NCI-H2227 treated with DMSO at 0.1 percent for 48 hours (cell line): ENCODE measurements around the gene CRYBG1.

Experiments
- DNase-seq: peaks from one replicate; lab custom pipeline; 2025; lab: John Stamatoyannopoulos, UW

CRYBG1 gene

DNA sequence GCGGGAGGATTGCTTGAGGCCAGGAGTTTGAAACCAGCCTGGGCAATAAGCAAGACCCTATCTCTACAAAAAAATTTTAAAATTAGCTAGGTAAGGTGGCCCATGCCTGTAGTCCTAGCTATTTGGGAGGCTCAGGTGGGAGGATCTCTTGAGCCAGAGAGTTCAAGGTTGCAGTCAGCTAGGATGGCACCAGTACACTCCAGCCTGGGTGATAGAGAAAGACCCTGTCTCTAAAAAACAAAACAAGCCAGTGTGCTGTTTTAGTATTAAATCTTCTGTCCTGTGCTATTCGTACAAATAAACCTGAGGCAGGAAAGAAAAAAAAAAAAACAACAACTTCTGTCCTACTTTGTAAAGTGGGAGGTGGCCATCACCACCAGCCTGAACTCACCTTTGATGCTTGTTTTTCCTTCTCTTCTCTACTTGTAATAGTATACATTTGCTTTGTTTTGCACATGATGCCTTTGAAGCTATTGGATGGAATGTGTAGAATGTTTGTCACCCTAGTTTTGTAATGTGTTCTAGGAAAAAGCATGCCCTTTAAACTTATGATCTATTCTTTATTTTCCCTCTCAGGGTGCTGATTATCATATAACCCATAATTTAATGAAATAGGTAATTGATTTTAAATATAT lies 102.5 kb downstream of the CRYBG1 start:
- DNase-seq, result no peak

DNA sequence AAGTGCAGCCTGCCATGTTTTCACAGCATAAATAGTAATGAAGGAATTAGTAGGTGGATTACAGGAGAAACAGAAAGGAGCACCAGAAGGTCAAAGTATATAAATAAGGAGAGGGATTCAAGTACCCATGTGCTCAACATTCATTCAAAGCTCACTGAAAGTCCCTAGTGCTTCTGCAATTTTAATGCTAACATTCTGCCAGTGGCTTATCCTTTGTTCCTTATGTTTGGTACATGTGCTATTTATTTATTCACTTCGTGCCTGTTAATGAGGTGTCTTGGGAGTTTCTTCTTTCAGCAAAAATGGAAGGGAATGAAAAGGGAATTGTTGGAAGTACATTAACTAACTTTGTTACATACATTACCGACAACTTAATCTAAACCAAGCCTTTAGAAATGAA lies 105.7 kb downstream of the CRYBG1 start:
- peak; percentile 1 for DNase-seq

DNA sequence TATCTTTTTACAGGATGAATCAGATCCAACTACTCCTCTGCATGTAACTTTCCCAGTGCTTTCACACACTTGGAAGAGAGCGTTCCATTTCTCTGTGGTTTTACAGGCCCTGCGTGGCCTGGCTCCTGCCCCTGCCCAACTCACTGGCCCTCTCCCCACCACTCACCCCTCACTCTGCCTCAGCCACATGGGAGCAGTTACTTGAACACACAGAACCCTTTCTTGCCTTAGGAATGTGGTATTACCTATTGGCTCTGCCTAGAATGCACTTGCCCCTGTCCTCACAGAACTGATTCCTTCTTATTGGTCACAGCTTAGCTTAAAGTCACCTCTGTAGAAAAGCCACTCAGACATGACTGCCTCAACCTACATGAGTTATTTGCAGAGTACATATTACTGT lies 108.4 kb downstream of the CRYBG1 start:
- no peak for DNase-seq

DNA sequence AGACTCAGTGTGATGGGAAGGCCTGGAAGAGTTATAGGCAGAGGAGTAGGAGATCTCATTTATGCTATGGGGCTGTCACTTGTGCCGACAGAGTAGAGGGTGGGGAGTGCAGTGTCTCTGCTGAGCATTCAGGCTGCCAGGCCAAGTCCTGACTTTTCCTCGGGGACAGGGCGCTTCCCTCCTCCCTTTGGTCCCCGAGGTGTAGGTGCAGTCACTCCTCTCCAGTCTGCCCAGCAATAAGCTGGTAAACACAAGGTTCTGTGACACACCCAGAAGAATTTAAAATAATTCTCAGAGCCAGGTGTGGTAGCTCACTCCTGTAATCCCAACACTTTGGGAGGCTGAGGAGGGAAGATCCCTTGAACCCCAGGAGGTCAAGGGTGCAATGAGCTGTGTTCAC lies 109.4 kb downstream of the CRYBG1 start:
- no peak for DNase-seq

DNA sequence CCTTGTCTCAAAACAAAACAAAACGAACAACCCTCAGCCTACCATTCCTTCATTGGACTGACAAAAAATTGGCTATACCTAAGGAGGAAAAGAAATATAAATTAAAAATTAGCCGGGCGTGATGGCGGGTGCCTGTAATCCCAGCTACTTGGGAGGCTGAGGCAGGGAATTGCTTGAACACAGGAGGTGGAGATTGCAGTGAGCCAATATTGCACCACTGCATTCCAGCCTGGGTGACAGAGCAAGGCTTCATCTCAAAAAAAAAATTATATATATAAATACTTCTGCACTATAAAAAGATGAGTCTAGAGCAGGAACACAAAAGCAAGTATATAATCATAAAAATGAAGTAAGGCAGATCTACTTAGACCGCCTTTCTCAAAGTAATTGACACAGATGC lies 109.8 kb downstream of the CRYBG1 start:
- peak; percentile 78 for DNase-seq

DNA sequence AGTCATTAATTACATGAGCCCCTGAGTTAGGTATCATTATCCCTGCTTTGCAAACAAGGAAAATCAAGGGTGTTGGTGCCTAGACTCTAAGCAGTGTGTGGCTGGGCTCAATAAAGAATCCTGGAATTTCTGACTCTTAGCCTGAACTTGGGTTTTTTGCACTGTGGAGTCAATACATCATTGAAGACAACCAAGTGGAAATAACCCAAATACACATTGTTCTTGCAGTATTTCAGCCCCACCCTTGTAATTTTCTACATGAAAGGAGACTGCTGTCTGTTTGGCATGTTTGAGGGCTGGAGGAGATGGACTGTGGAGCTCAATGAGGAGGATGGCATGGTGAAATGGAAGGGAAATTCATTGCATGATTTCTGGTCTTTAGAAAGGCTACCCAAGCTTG lies 110.3 kb downstream of the CRYBG1 start:
- peak; percentile 78 for DNase-seq

DNA sequence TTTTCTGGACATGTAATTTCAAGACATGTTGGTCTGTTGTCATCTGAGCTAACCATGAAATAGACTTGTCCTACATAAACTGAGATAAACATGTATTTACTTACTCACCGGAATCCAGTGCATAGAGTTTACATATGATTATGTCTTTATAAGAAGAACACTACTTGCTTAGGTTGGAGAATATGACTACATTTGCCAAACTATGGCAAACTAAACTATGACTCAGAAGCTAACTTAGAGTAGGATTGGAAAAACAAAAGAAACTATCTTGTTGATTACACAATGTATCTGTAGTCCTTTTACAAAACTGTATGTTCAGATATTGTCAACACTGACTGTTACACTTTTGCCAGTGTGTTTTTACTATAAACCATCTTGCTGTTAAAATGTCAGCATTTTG lies 113.3 kb downstream of the CRYBG1 start:
- no peak for DNase-seq

DNA sequence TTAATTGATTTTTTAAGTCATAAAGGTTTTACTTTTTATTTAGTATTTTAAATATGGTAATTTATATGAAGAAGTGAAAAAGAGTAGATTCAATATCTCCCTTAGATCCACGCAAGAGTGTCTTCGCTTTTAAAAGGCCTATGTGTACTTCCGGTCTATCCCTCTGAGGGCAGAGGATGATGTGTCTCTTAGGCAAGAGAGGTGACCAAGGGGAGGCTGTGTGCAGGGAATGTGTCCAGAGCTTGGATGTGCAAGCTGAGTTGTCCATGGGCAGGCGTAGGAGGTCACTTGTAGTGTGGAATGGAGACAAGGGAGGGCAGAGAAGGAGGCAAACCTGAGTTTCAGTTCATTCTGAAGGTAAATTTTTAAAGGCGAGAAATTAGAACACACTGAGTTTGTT lies 113.9 kb downstream of the CRYBG1 start:
- no peak for DNase-seq

DNA sequence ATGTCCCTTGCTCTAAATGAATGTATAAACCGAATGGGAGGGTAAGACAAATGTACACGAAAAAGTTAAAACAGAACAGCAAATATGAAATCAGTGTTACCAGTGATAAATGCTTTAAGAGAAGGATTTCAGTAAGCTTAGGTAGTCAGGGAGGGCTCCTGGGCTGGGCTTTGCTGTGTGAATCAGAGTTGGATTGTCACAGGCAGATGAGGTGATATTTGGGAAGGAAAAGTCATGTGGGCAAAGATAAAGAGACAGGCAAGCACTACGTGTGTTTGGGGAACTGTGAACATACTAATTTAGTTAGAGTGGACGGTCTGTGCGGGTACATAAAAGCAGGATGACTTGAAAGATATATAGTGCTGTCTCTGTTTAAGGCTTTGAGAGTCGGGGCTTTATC lies 114.8 kb downstream of the CRYBG1 start:
- DNase-seq, result no peak

DNA sequence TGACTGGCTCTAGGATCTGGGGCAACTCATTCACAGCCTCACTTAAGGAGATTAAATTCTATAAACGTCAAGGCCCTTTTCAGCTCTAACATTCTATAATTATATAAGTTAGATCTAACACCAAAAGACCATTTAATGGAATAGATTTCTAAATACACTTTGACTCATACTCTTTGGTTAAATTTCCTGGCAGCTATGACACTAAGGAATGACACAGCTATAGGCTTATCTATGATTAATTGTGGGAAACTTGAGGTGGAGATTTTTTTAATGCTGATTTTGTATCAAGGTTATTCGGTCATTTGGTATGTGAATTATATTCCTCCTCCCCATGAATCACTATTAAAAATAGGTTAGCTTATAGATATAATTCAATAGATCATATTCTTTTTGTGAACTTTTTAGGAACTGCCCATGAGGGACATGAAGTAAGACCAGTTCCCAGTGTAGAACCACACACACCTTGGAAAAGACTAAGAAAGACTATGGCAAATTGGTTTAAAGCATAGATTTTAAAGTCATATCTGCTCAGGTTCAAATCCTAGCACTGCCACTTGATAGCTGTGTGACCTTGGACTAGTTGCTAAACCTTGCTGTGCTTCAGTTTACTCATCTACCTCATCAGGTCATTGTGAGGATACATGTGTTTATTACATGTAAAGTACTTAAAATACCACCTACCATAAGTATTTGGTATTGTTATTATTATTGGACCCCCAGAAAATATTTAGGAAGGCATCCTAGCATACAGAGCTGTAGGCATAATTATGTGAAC lies 116.0 kb downstream of the CRYBG1 start:
- no peak for DNase-seq

DNA sequence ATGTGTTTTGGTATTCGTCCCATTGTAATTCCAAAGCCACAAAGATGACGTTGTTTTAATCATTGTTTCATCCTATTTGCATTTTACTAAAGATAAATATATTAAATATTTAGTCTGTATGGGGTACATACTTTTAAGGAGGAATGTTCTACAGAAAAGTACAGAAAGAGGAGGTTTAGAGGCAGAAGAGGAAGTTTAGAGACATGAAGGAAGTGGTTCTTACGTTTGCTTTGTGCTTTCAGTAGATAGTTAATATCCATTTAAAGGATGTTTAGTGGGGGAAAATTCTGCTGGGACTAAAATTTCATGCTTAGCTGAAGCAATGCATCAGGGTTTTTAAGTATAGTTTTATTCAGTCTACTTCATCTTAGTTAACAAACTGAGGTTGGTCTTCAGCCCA lies 116.6 kb downstream of the CRYBG1 start:
- DNase-seq, result no peak

DNA sequence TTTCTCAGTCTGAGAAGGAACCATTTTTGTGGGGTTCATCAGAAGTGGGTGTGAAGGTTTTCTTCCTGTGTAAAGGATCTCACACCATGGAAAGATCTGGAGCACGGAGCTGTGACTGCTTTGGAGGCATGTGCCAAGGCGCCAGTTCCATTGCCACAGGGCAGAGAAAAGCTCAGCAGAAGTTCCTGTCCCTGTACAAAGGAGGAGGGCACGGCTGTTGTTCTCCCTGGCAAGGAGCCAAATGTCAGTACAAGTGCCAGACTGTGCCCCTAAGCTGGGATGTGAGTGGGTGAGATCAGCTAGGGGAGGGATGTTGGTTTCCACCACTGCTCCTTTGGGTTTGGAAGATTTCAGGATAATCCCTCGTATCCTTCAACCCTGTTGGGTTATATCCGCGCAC lies 117.3 kb downstream of the CRYBG1 start:
- no peak for DNase-seq

DNA sequence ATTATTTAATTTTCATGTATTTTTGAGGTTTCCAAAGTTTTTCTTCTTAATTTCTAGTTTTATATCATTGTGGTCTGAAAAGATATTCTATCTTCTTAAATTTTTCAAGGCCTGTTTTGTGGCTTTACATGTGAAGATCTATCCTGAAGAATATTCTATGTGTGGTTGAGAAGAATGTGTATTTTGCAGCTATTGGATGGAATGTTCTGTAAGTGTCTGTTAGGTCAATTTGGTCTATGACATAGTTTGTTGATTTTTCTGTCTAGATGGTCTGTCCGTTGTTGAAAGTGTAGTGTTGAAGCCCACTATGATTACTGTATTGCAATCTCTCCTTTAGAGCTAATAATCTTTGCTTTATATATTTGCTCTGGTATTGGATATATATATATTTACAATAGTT lies 125.7 kb downstream of the CRYBG1 start:
- DNase-seq, result no peak

DNA sequence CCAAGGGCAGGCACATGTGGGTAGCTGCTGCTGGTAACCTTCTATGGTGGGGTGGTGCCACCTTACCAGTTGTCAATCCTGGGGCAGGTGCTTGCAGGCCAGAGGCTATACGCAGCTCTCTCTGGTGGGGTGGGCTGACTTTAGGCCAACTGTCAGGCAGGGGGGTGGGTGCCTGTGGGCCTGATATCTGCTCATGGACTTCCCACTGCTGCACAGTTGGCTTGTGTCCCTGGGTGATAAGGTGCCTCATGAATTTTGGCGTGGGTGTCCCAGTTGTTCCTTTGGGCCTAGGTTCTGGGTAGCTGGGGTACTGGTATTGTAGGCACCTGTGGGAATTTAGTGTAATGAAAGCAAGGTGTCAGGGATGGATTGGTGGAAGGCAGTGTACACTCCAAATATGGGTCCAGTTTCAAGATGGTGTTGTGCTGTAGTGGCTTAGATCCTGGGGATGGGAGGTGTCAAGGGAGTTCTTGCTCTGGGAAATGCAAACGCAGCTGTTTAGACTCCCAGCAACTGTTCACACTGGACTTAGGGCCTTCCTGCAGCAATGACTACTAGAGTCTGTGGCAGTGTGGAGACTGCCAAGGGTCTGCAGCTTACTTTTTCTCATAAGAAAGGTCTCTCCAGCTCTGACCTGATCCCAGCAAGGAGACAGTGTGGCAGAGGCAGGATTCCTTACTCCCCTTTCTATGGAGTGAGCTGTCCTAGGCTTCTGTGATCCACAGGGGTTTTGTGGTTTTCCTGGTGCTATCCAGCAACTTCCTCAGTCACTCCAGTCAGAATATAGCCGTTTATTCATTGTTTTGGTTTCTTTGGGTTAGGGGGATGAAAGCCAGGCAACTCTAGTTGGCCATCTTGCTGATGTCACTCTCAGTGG lies 128.2 kb downstream of the CRYBG1 start:
- DNase-seq, result no peak

DNA sequence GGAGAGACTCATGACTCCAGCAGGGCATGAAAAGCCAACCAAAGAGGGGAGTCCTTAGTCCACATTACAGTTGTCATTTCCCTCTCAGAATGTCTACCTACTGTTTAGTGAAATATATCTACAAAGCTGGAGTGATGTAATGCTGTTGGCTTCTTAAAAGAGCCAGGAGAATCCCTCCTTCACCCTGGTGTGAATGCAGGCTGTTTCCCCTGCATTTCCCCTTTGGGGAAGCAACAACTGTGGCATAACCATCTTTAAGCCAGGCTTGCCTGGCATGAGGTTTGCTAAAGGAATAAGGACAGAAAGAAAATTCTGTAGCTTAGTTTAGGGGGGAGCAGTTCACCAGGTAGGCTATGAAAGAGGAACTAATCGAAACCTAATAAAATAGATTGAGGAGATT lies 129.5 kb downstream of the CRYBG1 start:
- no peak for DNase-seq

DNA sequence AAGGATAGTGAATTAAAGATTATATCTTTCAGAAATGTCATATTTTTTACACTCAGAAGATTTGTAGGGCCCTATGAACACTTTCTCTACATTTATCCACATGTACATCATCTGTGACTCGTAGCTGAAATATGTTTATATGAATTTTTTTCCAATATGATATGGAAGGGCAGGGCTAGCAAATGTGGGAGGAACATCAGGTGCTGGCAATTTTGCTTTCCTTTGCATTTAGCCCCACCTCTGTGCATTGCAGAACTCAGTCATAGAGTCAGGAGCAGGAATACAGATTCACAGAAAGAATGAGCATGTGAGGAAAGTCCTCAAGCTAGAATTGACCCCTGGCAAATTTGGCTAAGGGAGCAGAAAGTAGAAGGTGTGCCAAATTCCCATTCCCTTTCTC lies 129.9 kb downstream of the CRYBG1 start:
- no peak for DNase-seq

DNA sequence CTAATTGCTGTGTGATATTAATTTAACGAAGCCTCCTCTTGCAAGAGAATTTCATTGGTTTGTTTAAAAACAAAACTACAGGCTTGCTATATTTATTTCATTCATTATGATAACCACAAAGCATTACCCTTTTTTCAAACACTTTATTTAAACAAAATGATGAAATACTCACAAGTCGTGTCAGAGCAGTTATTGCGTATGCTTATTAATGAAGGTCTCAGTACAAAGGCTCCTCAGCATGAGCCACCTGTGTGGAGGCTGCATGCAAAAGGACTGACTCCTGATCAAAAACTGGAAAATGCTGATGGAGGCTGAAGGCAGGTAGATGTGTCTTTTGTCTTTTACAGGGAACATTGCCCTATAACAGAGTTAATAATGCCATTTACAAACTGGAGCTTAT lies 130.5 kb downstream of the CRYBG1 start:
- no peak for DNase-seq

DNA sequence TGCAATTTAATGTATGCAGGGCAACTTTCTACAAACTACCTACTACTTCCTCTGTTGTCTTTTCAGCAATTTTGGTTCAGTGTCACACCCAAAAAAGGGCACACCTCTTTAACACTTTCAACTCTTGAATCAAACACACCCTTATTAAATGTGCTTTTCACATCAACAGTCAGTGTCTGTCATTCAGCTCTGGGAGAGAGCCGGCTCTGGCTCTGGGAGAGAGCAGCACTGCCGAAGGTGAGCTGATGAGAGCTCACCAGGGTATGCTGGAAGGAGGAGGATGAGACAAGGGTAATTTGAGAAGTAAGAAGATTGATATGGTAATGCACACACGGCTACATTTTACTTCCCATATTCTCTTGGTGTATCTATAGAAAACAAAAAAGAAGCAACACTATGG lies 134.5 kb downstream of the CRYBG1 start:
- DNase-seq, result no peak

DNA sequence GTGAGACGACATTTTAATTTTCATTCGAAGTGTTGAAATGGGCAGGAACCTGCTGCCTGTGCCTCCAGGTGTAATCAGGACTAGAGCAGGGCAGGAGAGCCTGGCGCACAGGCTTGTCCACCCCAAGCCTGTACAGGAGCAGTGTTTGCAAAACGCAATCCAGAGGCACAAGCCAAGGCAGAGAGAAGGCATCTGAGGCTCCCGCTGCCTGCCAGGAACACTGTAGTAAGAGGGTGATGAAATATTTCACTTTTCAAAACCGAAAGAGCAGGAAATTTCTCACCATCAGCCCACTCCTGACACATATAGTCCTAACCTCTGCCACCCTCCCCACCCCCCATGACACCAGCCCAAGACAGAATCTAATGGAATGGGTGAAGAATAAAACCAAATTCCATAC lies 136.3 kb downstream of the CRYBG1 start:
- no peak for DNase-seq

DNA sequence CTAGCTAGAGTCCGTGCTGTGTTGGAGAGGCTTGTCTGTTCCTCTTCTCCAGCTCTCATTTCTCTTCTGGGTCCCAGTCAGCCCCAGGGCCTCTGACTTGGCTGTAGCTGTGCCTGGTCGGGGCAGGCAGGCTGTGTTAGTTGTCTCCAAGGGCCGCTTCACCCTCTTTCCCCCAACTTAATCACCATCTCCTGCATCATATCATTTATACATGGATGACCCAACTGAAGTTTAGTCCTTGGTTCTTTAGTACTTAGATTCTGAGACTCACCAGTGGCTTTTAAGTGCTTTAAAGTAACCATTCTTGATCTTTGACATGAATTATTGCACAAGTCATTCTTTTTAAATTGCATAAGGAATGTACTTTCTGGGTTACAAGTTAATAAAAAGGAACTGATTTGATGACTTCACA lies 141.4 kb downstream of the CRYBG1 start:
- no peak for DNase-seq

DNA sequence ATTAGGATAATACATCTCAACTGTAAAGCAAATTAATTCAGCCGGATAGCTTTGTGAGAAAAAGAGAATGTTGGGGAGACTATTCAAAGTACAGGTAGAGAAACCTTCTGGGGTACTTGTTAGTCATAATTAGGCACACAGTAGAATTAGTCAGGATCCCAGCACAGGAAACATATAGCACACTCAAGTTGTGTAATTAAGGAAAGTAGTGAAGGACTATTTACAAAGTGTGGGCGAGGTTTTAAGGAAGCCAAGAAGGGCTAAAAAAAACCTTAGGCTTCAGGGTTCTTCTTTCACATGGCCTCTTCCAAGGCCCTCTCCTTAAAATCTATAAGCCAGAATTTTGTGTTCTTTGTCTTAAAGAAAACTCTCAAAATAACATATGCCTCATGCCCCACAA lies 142.0 kb downstream of the CRYBG1 start:
- no peak for DNase-seq

DNA sequence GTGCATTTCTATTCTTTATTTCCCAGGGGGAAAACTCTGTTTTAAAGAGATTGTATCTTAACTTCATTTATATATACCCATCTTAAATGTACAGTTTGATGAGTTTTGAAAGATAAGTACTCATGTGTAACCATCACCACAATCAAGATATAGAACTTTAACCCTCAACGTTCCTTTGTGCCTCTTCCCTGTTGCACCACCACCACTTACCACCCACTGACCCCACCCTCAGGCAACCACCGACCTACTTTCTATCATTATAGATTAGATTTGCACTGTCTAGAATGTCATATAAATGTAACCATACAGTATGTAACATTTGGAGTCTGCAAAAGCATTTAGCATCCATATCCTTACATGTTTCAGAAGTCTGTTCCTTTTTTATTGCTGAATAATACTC lies 147.8 kb downstream of the CRYBG1 start:
- no peak for DNase-seq

DNA sequence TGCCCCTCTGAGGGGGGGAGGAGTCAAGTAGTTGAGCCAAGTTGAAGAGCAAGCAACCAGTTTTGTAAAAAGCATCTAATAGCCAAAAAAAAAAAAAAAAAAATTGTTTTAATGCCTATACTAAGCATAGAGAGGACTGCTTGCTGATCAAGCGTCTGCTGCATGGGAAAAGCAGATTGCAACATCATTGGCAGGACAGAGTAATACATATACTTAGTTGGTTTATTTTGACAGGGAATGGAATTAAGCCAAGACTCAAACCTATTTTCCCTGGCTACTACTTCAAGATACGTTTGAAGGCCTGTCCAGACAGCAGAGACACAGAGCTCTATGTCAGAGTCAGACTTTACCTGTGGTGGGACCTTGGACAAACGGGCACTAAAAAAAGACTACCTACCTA lies 148.3 kb downstream of the CRYBG1 start:
- DNase-seq, result no peak
